Hypothalamus (tissue), 51 donors: ENCODE data around the gene RBMS1.

Experiments
- DNase-seq, 51 donors: peaks; one replicate each; lab custom pipeline; 2025; lab: John Stamatoyannopoulos, UW

The RBMS1 gene

GRCh38 chr2:160338901-160339685, 154.5 kb downstream of the RBMS1 start:
- DNase-seq: no peak

- DNase-seq: no peak
These were observed 155.9 kb downstream of the RBMS1 start for GRCh38 chr2:160337728-160338127.

- no peak for DNase-seq
These were observed 157.0 kb downstream of the RBMS1 start for GRCh38 chr2:160336635-160337034.

GRCh38 chr2:160336105-160336504, 157.5 kb downstream of the RBMS1 start:
- DNase-seq: no peak

- DNase-seq: no peak
These were observed 158.2 kb downstream of the RBMS1 start for GRCh38 chr2:160335441-160335840.

GRCh38 chr2:160334028-160334741, 159.4 kb downstream of the RBMS1 start:
- no peak for DNase-seq

GRCh38 chr2:160333324-160334027, 160.1 kb downstream of the RBMS1 start:
- no peak for DNase-seq

GRCh38 chr2:160332318-160332717, 161.3 kb downstream of the RBMS1 start:
- DNase-seq: peak in 1 of 51 donors; percentile 1

GRCh38 chr2:160331258-160332025, 162.2 kb downstream of the RBMS1 start:
- no peak for DNase-seq

- DNase-seq: no peak
These were observed 164.6 kb downstream of the RBMS1 start for GRCh38 chr2:160328811-160329527.

- no peak for DNase-seq
These were observed 166.8 kb downstream of the RBMS1 start for GRCh38 chr2:160326786-160327185.

- DNase-seq: no peak
These were observed 168.2 kb downstream of the RBMS1 start for GRCh38 chr2:160325418-160325817.

GRCh38 chr2:160324917-160325316, 168.7 kb downstream of the RBMS1 start:
- no peak for DNase-seq

- peak in 3 of 51 donors; percentile 2 to 20 (median 10) for DNase-seq
These were observed 169.3 kb downstream of the RBMS1 start for GRCh38 chr2:160324161-160324800.

GRCh38 chr2:160322320-160322719, 171.3 kb downstream of the RBMS1 start:
- no peak for DNase-seq

- DNase-seq: no peak
These were observed 172.6 kb downstream of the RBMS1 start for GRCh38 chr2:160321006-160321405.

GRCh38 chr2:160319700-160320099, 173.9 kb downstream of the RBMS1 start:
- no peak for DNase-seq

GRCh38 chr2:160318218-160318617, 175.4 kb downstream of the RBMS1 start:
- DNase-seq: no peak
